Esophagus squamous epithelium (tissue), 5 donors: ENCODE measurements around the gene METTL25. TPM values are rescaled to one million over a fixed set of nuclear protein-coding genes. Genes with fewer than 3 reads are reported as not detected.

Experiments used
- DNase-seq: peaks from one replicate; lab custom pipeline; 2025; lab: John Stamatoyannopoulos, UW
- H3K27ac ChIP-seq, 4 donors: fragments of 200-600 bp; sonication (generic); one replicate each; pipeline ENCODE4 v1.5.1; 2016 to 2019; ENCODE audit warnings: mild to moderate bottlenecking in 1 of 4
- H3K27me3 ChIP-seq, 4 donors: fragments of 200-600 bp; sonication (generic); 1 replicate in 3 of 4; 2 replicates in 1 of 4; pipeline versions ENCODE4 v1.5.1 to v1.6.0; 2017 to 2021; ENCODE audit warnings: antibody characterized with exemption in 1 of 4
- H3K36me3 ChIP-seq, 3 donors: fragments of 200-600 bp; sonication (generic); one replicate each; pipeline ENCODE4 v1.5.1; 2016 to 2019
- H3K4me1 ChIP-seq, 3 donors: fragments of 200-600 bp; sonication (generic); one replicate each; pipeline ENCODE4 v1.5.1; 2017 to 2019
- H3K4me3 ChIP-seq, 4 donors: fragments of 200-600 bp; sonication (generic); 1 replicate in 3 of 4; 2 replicates in 1 of 4; pipeline ENCODE4 v1.5.1; 2016 to 2019; ENCODE audit warnings: mild to moderate bottlenecking in 2 of 4, moderate library complexity in 1 of 4
- H3K9me3 ChIP-seq, 3 donors: fragments of 200-600 bp; sonication (generic); one replicate each; pipeline ENCODE4 v1.5.1; 2016 to 2019
- CTCF ChIP-seq, 6 experiments: fragments of 450-650 bp in 4 of 6; fragments of 200-600 bp in 2 of 6; sonication (generic) in 2 of 6; IDR thresholded peaks; one replicate each; pipeline ENCODE4 v1.5.1; 2016 to 2019; ENCODE audit warnings: antibody characterized with exemption in 6 of 6, mild to moderate bottlenecking in 4 of 6, moderate library complexity in 4 of 6
- POLR2A ChIP-seq, 4 donors: fragments of 450-650 bp; IDR thresholded peaks; one replicate each; pipeline ENCODE4 v1.6.1; 2017; ENCODE audit warnings: antibody characterized with exemption in 4 of 4, mild to moderate bottlenecking in 4 of 4, moderate library complexity in 3 of 4
- WGBS, 2 donors: methylation state at CpG; one replicate each; pipeline ENCODE4 v1.1.5; 2018; 5-methylcytosine and 5-hydroxymethylcytosine counted together
- intact Hi-C: fragments of 100-400 bp; cut with DNase I; formaldehyde crosslinking; loops from one replicate; pipeline ENCODE4 v1.15.0; 2022
- total RNA-seq, 4 donors: library from RNA; depleted of rRNA; stranded (reverse); fragments of >200 nt; gene quantifications; one replicate each; pipeline ENCODE4 v1.1.0, GENCODE V29; 2016
- donor health status: DM: yes; HTN: yes; CAD: no.

Gene METTL25
- total RNA-seq, 4 donors from 2014 or later: 8.6 to 29.8 (median 9.8) TPM

- no peak for TF ChIP-seq CTCF (IDR thresholded peaks at IDR 0.05)
- no peak for TF ChIP-seq POLR2A (IDR thresholded peaks at IDR 0.05)
- no peak overlapping the region for H3K4me3 ChIP-seq
- no peak for DNase-seq
- H3K36me3 ChIP-seq: peaks cover 0 to 40% (median 0%) of the 10 kb centered on the region in 3 donors
- H3K27ac ChIP-seq: no peak overlapping the region
- H3K27me3 ChIP-seq: no peaks in the 10 kb centered on the region
- intact Hi-C loops: no loop called here
- WGBS, 2 donors: 34 to 46% methylated on average over 4 of the region's 4 CpGs
- no peaks in the 10 kb centered on the region for H3K4me1 ChIP-seq
- H3K9me3 ChIP-seq: no peaks in the 10 kb centered on the region
These were observed 80.0 kb downstream of the METTL25 start for GRCh38 chr12:82438356-82438755.

GRCh38 chr12:82440885-82441284, 82.6 kb downstream of the METTL25 start:
- Histone ChIP-seq H3K27me3 (no peaks in the 10 kb centered on the region), H3K36me3 (peaks cover 0 to 53% (median 0%) of the 10 kb centered on the region in 3 donors), H3K27ac (no peak overlapping the region), H3K4me1 (no peaks in the 10 kb centered on the region), H3K4me3 (no peak overlapping the region), H3K9me3 (no peaks in the 10 kb centered on the region)
- intact Hi-C loops: no loop called here
- no peak for DNase-seq
- 73 to 83% methylated on average over 1 of the region's 1 CpG for WGBS, 2 donors
- no peak for TF ChIP-seq CTCF (IDR thresholded peaks at IDR 0.05)
- TF ChIP-seq POLR2A (IDR thresholded peaks at IDR 0.05): no peak

GRCh38 chr12:82448911-82449578, 90.7 kb downstream of the METTL25 start:
- no peak for TF ChIP-seq CTCF (IDR thresholded peaks at IDR 0.05)
- no peak for TF ChIP-seq POLR2A (IDR thresholded peaks at IDR 0.05)
- Histone ChIP-seq H3K36me3 (peaks cover 0 to 6% (median 0%) of the 10 kb centered on the region in 3 donors), H3K9me3 (no peaks in the 10 kb centered on the region), H3K27ac (no peak overlapping the region), H3K27me3 (no peaks in the 10 kb centered on the region), H3K4me3 (no peak overlapping the region), H3K4me1 (no peaks in the 10 kb centered on the region)
- no peak for DNase-seq
- 42 to 53% methylated on average over 2 of the region's 2 CpGs for WGBS, 2 donors
- intact Hi-C loops: no loop called here

GRCh38 chr12:82456633-82457032, 98.3 kb downstream of the METTL25 start:
- H3K4me3 ChIP-seq: no peak overlapping the region
- WGBS, 2 donors: 77 to 78% methylated on average over 2 of the region's 2 CpGs
- no peaks in the 10 kb centered on the region for H3K9me3 ChIP-seq
- no peak for DNase-seq
- TF ChIP-seq CTCF (IDR thresholded peaks at IDR 0.05): no peak
- no peak for TF ChIP-seq POLR2A (IDR thresholded peaks at IDR 0.05)
- H3K4me1 ChIP-seq: peaks cover 0 to 3% (median 0%) of the 10 kb centered on the region in 3 donors
- H3K27me3 ChIP-seq: no peaks in the 10 kb centered on the region
- H3K27ac ChIP-seq: no peak overlapping the region
- peaks cover 0 to 32% (median 0%) of the 10 kb centered on the region in 3 donors for H3K36me3 ChIP-seq
- intact Hi-C loops: no loop called here

- H3K9me3 ChIP-seq: no peaks in the 10 kb centered on the region
- 77 to 90% methylated on average over 1 of the region's 1 CpG for WGBS, 2 donors
- no peak for DNase-seq
These were observed 99.8 kb downstream of the METTL25 start for GRCh38 chr12:82458101-82458500.

More at GRCh38 chr12:82458101-82458500, 99.8 kb downstream of the METTL25 start:
- Histone ChIP-seq H3K27me3 (no peaks in the 10 kb centered on the region), H3K36me3 (peaks cover 0 to 32% (median 0%) of the 10 kb centered on the region in 3 donors), H3K27ac (no peak overlapping the region), H3K4me3 (no peak overlapping the region), H3K4me1 (peaks cover 0 to 9% (median 0%) of the 10 kb centered on the region in 3 donors)
- intact Hi-C loops: no loop called here
- TF ChIP-seq CTCF (IDR thresholded peaks at IDR 0.05) (no peak), POLR2A (IDR thresholded peaks at IDR 0.05) (no peak)
